Fibroblast of skin of right biceps (primary cell): ENCODE data around the gene SLC25A13.
A peak's percentile ranks its signal among the peaks of the same experiment; 100 is the strongest.
"Not testable (repeated sequence)": the region's sequence is repeated elsewhere in the genome, so short reads cannot be mapped to it uniquely, and the experiment has no call there.

Experiments
- DNase-seq: peaks from one replicate; pipeline ENCODE4 v3.0.0-alpha.2; 2013

Gene SLC25A13, protein sequence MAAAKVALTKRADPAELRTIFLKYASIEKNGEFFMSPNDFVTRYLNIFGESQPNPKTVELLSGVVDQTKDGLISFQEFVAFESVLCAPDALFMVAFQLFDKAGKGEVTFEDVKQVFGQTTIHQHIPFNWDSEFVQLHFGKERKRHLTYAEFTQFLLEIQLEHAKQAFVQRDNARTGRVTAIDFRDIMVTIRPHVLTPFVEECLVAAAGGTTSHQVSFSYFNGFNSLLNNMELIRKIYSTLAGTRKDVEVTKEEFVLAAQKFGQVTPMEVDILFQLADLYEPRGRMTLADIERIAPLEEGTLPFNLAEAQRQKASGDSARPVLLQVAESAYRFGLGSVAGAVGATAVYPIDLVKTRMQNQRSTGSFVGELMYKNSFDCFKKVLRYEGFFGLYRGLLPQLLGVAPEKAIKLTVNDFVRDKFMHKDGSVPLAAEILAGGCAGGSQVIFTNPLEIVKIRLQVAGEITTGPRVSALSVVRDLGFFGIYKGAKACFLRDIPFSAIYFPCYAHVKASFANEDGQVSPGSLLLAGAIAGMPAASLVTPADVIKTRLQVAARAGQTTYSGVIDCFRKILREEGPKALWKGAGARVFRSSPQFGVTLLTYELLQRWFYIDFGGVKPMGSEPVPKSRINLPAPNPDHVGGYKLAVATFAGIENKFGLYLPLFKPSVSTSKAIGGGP

DNA sequence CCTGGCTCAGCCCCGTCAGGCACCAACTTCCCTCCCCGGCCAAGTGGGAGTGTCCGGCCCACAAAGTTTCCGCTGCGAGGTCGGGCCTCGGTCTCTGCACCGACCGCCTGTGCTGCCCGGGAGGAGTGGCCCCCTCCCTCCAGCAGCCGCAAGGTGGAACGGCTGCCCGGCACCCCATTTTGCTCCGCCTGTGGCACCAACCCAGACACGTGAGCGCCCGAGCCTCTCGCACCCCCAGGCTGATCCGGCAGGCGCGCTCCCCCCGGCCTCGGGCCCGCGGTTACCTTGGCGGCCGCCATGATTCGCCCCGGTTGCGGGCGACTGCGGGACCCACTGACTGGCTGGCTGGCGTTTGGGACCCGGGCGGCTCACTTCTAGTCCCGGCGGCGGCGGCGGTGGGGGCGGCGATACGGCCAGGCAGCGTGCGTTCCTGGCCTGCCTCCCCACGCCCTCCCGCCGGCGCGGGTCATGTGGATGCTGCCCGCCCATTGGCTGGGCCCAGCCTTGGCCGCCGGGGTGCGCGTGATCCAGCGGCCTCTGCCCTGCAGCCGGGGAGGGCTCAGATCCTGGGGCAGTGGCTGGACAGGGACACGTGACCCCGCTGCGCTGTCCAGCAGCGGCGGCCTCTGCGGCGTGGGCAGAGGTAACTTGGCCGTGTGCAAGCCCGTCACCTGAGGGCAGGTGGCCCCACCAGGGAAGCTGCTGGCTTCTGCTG is at the start of gene SLC25A13:
TSS of gene SLC25A13 (minus strand) at position 441 of the 715 bp plus-strand sequence. CDS start at position 299, 142 bp downstream.
- peak; percentile 65 for DNase-seq

GRCh38 chr7:96365916-96366315 is 44.0 kb upstream of the SLC25A13 start:
- DNase-seq = not testable (repeated sequence)

GRCh38 chr7:96361116-96361857 is 39.4 kb upstream of the SLC25A13 start:
- DNase-seq = no peak

DNA sequence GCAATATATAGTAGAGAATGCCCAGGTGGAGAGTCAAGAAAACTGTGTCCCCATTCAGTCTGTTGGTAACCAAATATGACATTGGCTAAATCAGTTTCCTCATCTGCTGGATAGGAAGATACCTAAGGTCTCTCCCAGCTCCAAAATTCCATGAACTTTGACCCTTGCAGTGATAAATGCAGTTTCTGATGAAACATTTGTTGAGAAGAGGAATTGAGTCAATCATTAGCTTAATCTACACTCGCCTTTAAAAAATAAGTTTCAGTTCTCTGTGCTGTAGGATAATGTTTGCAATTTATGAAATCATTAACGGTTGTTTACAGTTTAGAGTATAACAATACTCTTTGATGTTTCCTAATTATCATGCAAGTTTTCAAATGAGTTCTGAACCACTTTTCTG is 38.0 kb upstream of the SLC25A13 start:
- no peak for DNase-seq

GRCh38 chr7:96358236-96358971 is 36.5 kb upstream of the SLC25A13 start:
- not testable (repeated sequence) for DNase-seq

- DNase-seq = no peak
Observed at GRCh38 chr7:96355990-96356506, 34.1 kb upstream of the SLC25A13 start.

DNA sequence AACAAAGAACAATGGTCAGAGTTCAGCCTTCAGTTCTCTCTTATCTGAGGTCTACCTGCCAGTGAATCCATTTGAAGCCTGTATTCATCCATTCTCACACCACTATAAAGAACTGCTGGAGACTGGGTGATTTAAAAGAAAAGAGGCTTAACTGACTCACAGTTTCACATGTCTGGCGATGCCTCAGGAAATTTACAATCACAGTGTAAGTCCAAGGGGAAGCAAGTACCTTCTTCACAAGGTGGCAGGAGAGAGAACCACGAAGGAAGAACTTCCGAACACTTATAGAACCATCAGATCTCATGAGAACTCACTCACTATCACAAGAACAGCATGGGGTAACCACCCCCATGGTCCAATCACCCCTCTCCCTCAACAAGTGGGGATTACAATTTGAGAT is 33.0 kb upstream of the SLC25A13 start:
- no peak for DNase-seq

GRCh38 chr7:96349572-96349971 is 27.7 kb upstream of the SLC25A13 start:
- DNase-seq = no peak

GRCh38 chr7:96347471-96347870 is 25.6 kb upstream of the SLC25A13 start:
- no peak for DNase-seq

DNA sequence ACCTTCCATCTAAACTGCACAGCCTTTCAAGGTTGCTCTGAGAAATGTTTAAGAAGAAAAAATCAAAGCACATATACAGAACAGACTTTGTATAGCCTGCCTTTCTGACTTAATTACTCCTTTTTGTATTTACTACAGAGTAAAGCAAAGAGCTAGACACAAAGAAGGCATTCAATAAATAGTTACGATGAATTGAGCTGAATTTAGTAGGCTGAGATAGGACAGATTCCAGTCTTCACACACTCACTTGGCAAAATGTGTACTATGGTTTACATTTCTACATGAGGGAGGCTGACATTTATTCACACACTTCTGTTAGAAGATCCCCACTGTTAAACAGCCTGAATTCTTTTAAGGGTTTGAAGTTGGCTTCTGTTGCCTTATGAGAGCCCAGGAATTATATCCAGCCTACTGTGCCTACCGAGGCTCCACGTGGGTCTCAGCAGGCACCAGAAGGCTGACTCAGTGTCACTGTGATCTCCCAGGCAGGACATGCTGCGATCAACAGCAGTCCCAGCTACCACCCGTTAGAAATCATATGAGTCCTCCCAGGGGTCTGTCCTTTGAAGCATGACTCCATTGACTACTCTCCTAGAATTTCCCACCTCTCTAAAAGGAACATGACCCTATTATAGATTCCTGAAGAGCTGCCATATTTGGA is 24.5 kb upstream of the SLC25A13 start:
- DNase-seq = no peak

GRCh38 chr7:96344236-96344635 is 22.3 kb upstream of the SLC25A13 start:
- no peak for DNase-seq

- DNase-seq = no peak
Observed at GRCh38 chr7:96342049-96342448, 20.2 kb upstream of the SLC25A13 start.

DNA sequence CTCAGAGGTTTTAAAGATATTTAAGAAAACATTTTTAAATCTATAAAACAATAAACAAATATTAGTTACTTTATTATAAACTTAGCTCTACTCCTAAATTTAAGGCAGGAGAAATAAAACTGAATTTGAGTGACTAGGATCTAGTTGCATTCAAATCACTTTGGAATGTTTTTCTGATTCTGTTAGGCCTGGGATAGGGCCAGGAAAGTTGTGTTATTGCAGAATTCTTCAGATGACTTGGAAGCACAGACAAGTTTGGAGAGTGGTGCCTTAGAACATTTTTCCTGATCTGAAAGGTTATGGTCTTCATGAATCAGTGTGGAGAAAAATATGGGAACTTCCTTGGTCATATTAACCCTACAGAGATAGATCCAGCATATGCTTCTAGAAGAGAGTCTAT is 15.6 kb upstream of the SLC25A13 start:
- peak; percentile 5 for DNase-seq

- no peak for DNase-seq
Observed at GRCh38 chr7:96332325-96332724, 10.4 kb upstream of the SLC25A13 start.

DNA sequence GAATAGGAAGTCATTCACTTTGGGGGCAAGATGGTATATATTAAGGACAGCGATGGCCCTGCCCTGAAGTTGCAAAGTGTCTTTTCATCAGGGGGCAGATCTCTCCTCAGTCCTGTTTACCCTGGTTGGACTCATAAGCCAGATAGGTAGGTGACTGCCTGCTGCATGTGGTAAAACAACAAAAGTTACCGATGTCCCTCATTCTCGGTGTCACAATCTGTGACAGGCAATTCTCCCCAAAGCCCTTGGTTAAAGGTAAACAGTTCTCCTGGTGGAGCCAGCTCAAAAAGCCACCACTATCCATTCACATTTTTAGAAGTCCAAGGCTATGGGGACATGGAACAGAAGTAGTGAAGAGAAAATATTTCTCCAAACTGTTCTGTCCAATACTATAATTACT is 9.9 kb upstream of the SLC25A13 start:
- no peak for DNase-seq

DNA sequence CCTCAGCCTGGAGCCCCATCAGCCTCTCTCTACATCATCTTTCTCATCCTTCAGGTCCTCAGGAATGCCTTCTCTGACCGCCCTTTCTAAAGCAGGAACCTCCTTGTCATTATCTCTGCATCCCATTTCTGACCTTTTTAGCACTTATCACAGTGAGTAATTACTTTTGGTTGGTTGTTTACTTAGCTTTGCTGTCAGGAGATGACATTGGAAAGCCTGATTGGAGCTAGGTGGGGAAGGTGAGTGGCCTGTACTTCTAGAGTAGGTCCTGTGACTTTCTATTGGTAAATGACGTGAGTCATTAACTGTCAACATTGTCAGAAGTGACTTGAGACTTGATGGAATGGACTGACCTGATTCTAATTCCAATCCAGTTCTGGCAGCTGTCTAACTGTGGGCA is 9.3 kb upstream of the SLC25A13 start:
- no peak for DNase-seq

GRCh38 chr7:96330193-96330592 is 8.3 kb upstream of the SLC25A13 start:
- DNase-seq = no peak

- no peak for DNase-seq
Observed at GRCh38 chr7:96329241-96329640, 7.3 kb upstream of the SLC25A13 start.

- DNase-seq = no peak
Observed at GRCh38 chr7:96328016-96328415, 6.1 kb upstream of the SLC25A13 start.

DNA sequence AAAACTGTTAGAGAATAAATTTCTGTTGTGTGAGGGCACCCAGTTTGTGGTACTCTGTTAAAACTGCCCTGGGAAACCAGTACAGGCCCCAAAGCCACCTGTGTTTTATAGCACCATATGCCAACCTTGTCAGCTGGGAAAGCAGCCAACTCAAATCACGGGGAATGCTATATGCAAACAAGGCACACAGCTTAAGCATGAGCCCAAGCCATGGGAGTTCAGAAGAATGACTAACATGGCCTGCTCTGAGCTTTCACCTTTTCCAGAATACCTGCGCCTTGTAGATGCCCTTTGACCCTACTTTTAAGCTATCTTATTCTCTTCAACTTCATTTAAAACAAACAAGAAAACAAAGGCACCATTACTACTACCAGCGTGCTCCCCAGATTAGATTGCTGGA is 5.5 kb upstream of the SLC25A13 start:
- DNase-seq = no peak

DNA sequence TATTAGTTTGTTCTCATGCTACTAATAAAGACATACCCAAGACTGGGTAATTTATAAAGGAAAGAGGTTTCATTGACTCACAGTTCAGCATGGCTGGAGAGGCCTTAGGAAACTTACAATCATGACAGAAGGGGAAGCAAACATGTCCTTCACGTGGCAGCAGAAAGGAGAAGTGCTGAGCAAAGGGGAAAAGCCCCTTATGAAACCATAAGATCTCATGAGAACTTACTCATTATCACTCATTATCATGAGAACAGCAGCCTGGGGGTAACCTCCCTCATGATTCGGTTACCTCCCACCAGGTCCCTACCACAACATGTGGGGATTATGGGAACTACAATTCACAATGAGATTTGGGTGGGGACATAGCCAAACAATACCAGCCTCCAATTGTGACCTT is 4.9 kb upstream of the SLC25A13 start:
- DNase-seq = not testable (repeated sequence)
